GM21576 (cell line): ENCODE results near the gene S100A7A.

Experiments used
- ATAC-seq: cut with Tn5 transposase; IDR thresholded peaks from one replicate; pipeline ENCODE4 v1.9.1; 2021; ENCODE audit warnings: mild to moderate bottlenecking, moderate library complexity; ENCODE audit not compliant: unreplicated experiment

Gene S100A7A

GRCh38 chr1:153420306-153420705 is 4.0 kb downstream of the S100A7A start:
- no peak for ATAC-seq

- ATAC-seq: no peak
These were observed 6.2 kb downstream of the S100A7A start for GRCh38 chr1:153422450-153423068.

GRCh38 chr1:153426809-153427208 is 10.5 kb downstream of the S100A7A start:
- no peak for ATAC-seq

GRCh38 chr1:153428073-153428638 is 11.8 kb downstream of the S100A7A start:
- no peak for ATAC-seq

GRCh38 chr1:153428791-153429190 is 12.5 kb downstream of the S100A7A start:
- no peak for ATAC-seq

- ATAC-seq: no peak
These were observed 13.2 kb downstream of the S100A7A start for GRCh38 chr1:153429266-153430165.

- no peak for ATAC-seq
These were observed 13.8 kb downstream of the S100A7A start for GRCh38 chr1:153430166-153430553.

- ATAC-seq: no peak
These were observed 14.2 kb downstream of the S100A7A start for GRCh38 chr1:153430561-153430960.

GRCh38 chr1:153431002-153431401 is 14.7 kb downstream of the S100A7A start:
- ATAC-seq: no peak

GRCh38 chr1:153431427-153431826 is 15.1 kb downstream of the S100A7A start:
- ATAC-seq: no peak

GRCh38 chr1:153431928-153432327 is 15.6 kb downstream of the S100A7A start:
- ATAC-seq: no peak

GRCh38 chr1:153432874-153433681 is 16.8 kb downstream of the S100A7A start:
- no peak for ATAC-seq

- ATAC-seq: no peak
These were observed 18.6 kb downstream of the S100A7A start for GRCh38 chr1:153434746-153435455.

GRCh38 chr1:153437236-153437635 is 20.9 kb downstream of the S100A7A start:
- ATAC-seq: no peak

GRCh38 chr1:153438599-153438998 is 22.3 kb downstream of the S100A7A start:
- ATAC-seq: no peak

GRCh38 chr1:153439273-153439672 is 23.0 kb downstream of the S100A7A start:
- no peak for ATAC-seq

- no peak for ATAC-seq
These were observed 25.0 kb downstream of the S100A7A start for GRCh38 chr1:153441238-153441755.

GRCh38 chr1:153443486-153443885 is 27.2 kb downstream of the S100A7A start:
- ATAC-seq: no peak

- ATAC-seq: no peak
These were observed 27.8 kb downstream of the S100A7A start for GRCh38 chr1:153444078-153444477.

GRCh38 chr1:153447498-153448170 is 31.3 kb downstream of the S100A7A start:
- ATAC-seq: no peak
